K562 (cell line): ENCODE data around the gene S100A8. TPM values are rescaled to one million over a fixed set of nuclear protein-coding genes. Genes with fewer than 3 reads are reported as not detected.
A peak's percentile ranks its signal among the peaks of the same experiment; 100 is the strongest.

Experiments
- BRD9 ChIP-seq: fragments of 450-650 bp; IDR thresholded peaks from 2 replicates; pipeline ENCODE4 v1.6.1; 2018; ENCODE audit warnings: low read depth; ENCODE audit not compliant: partially characterized antibody
- CEBPG ChIP-seq, 3 experiments: fragments of 200-800 bp in 1 of 3; sonication (Bioruptor generic) in 1 of 3; sonication (generic) in 1 of 3; formaldehyde crosslinking in 1 of 3; IDR thresholded peaks in 2 of 3; conservative IDR thresholded peaks in 1 of 3; 2 replicates each; pipeline versions ENCODE4 v1.6.1 to v1.8.0; 2016 to 2022; ENCODE audit warnings: missing compliant biosample characterization in 2 of 3, missing genetic modification characterization in 2 of 3, mild to moderate bottlenecking in 1 of 3, missing genetic modification reagents in 1 of 3
- CHD7 ChIP-seq: fragments of 200-600 bp; sonication (generic); IDR thresholded peaks from one replicate; pipeline ENCODE4 v1.6.1; 2012; ENCODE audit warnings: mild to moderate bottlenecking, low read depth, low read length, inconsistent platforms
- E2F3 ChIP-seq: fragments of 250-450 bp; sonication (Bioruptor Pico); IDR thresholded peaks from 2 replicates; pipeline ENCODE4 v1.4.0; 2020; ENCODE audit warnings: mild to moderate bottlenecking
- GMEB1 ChIP-seq: fragments of 250-450 bp; sonication (Bioruptor Pico); IDR thresholded peaks from 2 replicates; pipeline ENCODE4 v1.4.0; 2020; ENCODE audit warnings: mild to moderate bottlenecking
- TBL1XR1 ChIP-seq, 2 experiments: IDR thresholded peaks; 2 replicates each; pipeline ENCODE4 v1.6.1; 2012; ENCODE audit warnings: improper control_type of control experiment in 2 of 2, low read length in 2 of 2, mild to moderate bottlenecking in 1 of 2
- ZFX ChIP-seq: sonication (generic); formaldehyde crosslinking; IDR thresholded peaks from 2 replicates; pipeline ENCODE4 v1.8.0; 2022; ENCODE audit warnings: mild to moderate bottlenecking, missing genetic modification reagents, moderate library complexity
- ZMIZ1 ChIP-seq, 2 experiments: fragments of 150-350 bp in 1 of 2; IDR thresholded peaks; 2 replicates each; pipeline ENCODE4 v1.6.1; 2012 to 2016; ENCODE audit warnings: low read depth in 2 of 2, low read length in 2 of 2, mild to moderate bottlenecking in 1 of 2, moderate library complexity in 1 of 2
- polyA plus RNA-seq, 8 experiments: library from polyadenylated mRNA; depleted of rRNA in 4 of 8; stranded (reverse) in 5 of 8; unstranded in 3 of 8; fragments of >200 nt; fragmentation: Nextera tagmentation in 2 of 8; fragmentation: Illumina TruSeq in 1 of 8; extraction: Ambion mirVana in 2 of 8; extraction: Trizol in 1 of 8; gene quantifications; 2 replicates each; pipeline versions ENCODE4 v1.2.1 to v1.2.3, GENCODE V29; 2011 to 2014; ENCODE audit warnings: inconsistent platforms in 1 of 8, missing spikeins in 1 of 8
- total RNA-seq, 7 experiments: library from RNA; depleted of rRNA in 6 of 7; stranded (reverse); fragments of >200 nt in 6 of 7; fragmentation: Illumina TruSeq in 2 of 7; extraction: Trizol in 2 of 7; gene quantifications; 2 replicates each; pipeline versions ENCODE4 v1.2.1 to v1.2.3, GENCODE V29; 2011 to 2021; ENCODE audit warnings: low replicate concordance in 1 of 7

S100A8 gene
- total and polyA plus RNA-seq, 9 of the 15 experiments (the other 6 are each of a cell fraction or from before 2014, with no cell fraction given): 0.15 to 0.60 TPM; not detected in 7

GRCh38 chr1:153343811-153344717 is 46.8 kb downstream of the S100A8 start (continued):
- TF ChIP-seq CHD7 (no peak), ZMIZ1 (IDR thresholded peaks at IDR 0.05; ENCODE audit: low read depth in 2 of 2, low read length in 2 of 2) (peak in 1 of 2 experiments; percentile 98; a peak in 2 of 4 replicates), ZFX (CRISPR knock-in tag) (no peak), TBL1XR1 (IDR thresholded peaks at IDR 0.05; ENCODE audit: low read length in 2 of 2) (peak; percentile 95 to 99; a peak in 3 of 4 replicates), BRD9 (no peak), GMEB1 (CRISPR knock-in tag) (peak; percentile 46; the same call in 1 of the 2 replicates), CEBPG (CRISPR knock-in tag; IDR thresholded peaks at IDR 0.05) (no peak), CEBPG (tag; conservative IDR thresholded peaks at IDR 0.05 in 1 of 2, IDR thresholded peaks at IDR 0.05 in 1 of 2) (no peak), E2F3 (CRISPR knock-in tag) (no peak)
